Hematopoietic multipotent progenitor cell treated with erythropoietin and hydrocortisone succinate and interleukin-3 and kit ligand, for 6 days (in vitro differentiated cells): ENCODE data around the gene BRAT1.
"Not testable (repeated sequence)": the region's sequence is repeated elsewhere in the genome, so short reads cannot be mapped to it uniquely, and the experiment has no call there.

Source experiments
- DNase-seq: peaks from one replicate; pipeline ENCODE4 v3.0.0-alpha.2; 2015

BRAT1 gene

DNA sequence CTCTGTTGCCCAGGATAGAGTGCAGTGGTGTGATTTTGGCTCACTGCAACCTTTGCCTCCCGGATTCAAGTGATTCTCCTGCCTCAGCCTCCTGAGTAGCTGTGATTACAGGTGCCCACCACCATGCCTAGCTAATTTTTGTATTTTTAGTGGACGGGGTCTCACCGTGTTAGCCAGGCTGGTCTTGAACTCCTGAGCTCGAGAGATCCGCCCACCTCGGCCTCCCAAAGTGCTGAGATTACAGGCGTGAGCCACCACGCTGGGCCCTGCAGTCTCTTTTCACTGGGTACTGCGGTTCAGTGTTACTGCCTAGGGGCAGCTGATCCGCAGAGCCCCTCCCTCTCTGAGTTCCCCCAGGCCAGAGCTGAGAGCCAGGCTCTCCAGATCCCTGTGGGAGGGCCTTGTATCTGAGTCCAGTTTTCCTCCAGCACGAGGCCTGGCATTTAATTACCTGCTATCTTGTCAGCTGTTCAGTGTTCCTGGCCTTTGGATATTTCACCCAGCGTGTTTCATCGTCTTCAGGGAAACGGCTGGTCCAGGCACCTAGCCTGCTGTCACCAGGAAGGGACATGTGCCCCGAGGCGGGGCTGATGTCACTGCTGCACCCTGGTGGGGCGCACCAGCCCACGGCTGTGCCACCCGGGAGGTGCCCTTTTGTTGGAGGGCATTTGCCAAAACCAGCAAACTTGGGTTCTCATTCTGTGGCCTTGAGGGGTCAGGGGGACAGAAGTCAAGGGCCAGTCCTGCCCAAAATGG, 19.3 kb downstream of the BRAT1 start:
- DNase-seq = not testable (repeated sequence)

DNA sequence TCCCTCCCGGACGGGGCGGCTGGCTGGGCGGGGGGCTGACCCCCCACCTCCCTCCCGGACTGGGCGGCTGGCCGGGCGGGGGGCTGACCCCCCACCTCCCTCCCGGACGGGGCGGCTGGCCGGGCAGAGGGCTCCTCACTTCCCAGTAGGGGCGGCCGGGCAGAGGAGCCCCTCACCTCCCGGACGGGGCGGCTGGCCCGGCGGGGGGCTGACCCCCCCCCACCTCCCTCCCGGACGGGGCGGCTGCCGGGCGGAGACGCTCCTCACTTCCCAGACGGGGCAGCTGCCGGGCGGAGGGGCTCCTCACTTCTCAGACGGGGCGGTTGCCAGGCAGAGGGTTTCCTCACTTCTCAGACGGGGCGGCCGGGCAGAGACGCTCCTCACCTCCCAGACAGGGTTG, 21.1 kb downstream of the BRAT1 start:
- DNase-seq = not testable (repeated sequence)

DNA sequence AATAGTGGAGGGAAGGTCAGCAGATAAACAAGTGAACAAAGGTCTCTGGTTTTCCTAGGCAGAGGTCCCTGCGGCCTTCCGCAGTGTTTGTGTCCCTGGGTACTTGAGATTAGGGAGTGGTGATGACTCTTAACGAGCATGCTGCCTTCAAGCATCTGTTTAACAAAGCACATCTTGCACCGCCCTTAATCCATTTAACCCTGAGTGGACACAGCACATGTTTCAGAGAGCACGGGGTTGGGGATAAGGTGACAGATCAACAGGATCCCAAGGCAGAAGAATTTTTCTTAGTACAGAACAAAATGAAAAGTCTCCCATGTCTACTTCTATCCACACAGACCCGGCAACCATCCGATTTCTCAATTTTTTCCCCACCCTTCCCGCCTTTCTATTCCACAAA, 21.8 kb downstream of the BRAT1 start:
- DNase-seq = not testable (repeated sequence)

DNA sequence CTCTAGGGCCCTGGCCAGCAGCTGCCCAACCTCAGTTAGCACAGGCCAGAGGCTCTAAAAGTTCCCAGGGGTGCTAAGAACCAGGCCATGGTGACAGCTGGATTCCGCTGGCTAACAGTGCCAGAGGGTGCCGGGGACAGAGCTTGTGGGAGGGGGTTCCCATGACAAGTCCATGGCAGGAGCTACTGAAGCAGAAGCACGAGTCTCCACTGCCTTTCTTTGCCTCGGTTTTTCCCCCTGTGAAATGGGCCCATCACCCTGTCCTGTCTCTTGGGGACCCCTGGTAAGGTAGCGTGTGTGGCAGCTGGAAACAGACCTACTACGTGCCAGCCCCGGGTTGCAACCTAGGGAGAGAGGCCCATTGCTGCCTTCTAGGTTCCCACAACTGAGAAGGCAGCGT, 22.5 kb downstream of the BRAT1 start:
- DNase-seq = not testable (repeated sequence)

DNA sequence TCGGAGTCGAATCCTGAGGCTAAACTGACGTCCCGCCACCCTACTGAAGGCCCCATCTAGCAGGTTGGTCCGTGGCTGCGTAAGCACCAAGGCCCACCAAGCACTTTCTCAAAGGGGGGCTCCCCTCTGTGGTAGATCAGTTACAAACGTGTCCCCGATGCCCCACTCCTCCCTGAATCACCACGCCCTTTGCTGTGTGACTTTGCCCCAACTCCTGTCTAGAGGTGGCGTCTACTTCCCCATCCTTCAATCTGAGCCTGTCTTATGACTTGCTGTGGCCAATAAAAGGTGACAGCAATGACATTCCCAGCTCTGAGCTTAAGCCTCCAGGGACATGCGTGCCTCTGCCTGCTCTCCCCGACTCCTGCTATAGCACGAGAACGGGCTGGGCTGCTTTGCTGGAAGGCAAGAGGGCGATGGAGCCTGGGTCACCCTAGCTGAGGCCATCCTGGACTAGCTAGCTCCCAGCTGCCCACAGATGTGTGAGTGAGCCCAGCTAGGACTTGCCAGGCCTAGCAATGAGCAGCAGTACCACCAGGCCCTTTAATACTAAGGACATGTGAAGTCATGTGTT, 23.0 kb downstream of the BRAT1 start:
- not testable (repeated sequence) for DNase-seq

DNA sequence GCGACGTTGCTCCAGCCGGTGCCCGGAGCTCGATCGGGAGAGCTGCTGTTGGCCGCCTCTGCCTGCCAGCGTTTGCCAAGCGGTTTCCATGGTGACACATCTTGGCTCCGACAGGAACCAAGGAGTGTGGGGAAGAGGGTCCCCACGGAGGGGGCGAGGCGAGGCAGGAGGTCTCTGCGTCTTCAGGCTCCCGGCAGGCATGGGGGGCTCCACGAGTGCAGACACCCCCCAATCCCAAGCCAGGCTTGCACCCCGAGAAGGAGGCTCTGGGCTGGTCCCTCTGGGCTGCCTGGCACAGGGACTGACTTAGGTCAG, 23.6 kb downstream of the BRAT1 start:
- DNase-seq = not testable (repeated sequence)

DNA sequence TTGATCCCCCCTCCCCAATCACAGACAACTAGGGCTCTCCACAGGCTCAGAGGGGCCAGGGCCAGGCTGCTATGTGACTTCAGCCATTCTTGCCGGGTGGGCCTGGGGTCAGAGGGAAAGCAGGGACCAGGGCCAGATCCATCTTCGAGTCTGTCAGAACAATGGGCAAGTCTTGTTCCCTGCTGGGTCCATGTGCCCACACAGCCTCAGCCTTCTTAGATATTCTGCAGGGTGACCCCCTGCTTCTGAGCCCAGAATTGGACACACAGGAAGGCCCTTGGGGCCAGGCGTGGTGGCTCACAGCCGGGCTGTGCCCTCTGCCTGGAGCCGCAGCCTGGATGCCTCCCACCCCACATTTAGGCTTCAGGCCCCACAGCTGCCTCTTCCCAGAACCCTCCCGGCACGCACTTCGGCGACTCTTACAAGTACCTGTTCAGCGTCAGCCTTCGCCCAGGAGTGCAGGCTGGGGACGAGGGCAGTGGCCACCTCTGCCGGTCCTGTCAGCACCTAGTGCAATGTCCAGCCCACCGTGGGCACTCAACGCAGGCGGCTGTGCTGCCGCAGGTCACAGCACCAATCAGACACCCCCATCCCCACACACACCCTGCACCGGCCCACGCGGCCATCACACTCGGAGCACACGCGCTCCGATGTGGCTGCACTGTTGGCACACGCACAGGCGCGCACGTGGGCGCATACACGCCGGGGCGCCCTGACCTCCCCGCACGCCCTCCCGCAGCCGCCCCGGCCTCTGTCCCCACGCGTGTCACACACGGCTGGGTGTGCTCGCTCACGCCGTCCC, 24.1 kb downstream of the BRAT1 start:
- DNase-seq = not testable (repeated sequence)

DNA sequence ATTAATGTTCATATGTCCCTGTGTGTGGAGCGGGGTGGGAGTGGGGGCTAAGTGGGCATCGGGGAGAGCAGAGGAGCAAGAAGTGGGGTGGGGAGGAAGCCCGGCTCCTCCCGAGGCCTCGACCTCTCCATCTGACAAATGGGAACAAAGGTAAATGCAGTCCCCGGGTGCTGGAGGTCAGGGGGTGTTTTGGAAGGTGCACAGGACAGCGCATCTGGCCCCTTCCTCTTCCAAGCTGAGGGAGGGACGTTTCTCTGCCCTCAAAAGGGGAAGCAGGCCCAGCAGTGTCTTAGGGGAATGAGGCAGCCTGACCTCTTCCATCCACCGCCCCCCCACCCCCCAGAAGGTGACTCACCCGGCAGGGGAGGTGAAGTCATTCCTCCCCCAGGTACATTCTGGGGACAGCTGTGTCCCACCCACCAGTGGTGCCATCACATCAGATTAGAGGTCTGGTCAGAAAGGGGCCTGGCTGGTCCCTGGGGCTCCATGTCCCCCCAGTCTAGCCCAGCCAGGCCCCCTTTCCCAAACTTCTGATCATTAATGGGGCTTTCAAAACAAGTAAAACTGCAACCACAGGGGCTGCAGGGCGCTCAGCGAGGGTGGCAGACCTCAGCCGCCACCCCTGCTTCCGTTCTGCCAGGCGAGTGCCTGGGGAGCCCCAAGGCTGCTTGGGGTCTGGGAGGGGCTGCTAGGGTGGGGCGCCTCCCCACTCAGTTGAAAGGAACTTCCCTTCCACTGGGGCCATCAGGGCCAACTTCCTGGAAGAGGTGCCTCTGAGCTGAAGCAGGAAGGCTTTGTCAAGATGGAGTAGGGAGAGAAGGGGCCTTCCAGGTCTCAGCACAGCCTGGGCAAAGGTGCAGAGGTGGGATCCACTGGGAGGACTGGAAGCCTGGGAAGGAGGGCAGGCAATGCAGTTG, 25.0 kb downstream of the BRAT1 start:
- DNase-seq = peak; percentile 72

DNA sequence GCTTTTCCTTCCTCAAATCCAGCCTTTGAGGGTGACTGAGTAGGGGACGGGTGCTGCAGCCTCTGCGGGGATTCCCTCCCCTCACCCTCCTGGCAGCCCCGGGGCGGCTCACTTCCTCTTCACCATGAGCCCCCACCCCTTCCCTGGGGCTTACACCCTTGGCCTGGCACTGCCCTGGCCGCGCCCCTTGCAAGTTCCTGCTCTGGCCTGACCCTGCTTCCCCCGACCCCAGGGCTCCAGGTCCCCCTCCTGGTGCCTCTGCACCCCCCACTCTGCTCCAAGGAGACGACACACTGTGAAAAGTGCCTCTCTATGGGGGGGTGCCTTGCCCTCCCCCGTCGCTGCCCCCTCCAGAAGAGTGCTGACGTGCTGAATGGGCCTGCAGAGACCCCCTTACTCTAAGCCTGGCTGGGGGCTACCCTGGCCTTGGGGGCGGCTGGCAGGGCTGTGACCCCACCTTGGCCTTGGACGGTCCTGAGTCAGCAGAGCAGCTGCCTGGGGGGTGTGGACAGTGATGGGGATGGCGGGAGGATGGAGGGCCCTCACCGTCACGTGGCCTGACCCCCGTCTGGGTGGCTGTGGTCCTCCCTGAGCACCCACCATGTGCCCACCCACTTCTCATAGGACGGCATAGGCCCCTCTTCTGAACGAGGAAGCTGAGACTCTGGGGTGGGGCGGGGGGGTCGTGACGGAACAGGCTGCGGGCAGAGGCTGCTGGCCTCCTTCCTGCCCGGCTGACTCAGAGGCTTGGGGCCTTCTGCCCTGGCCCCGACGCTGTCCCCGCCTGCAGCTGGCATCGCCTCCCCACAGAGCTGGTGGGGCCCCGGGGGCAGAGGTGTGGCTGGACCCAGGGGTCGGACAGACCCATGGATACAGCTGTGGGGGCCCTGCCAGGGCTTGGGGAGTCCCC, 25.9 kb downstream of the BRAT1 start:
- DNase-seq = peak; percentile 67

DNA sequence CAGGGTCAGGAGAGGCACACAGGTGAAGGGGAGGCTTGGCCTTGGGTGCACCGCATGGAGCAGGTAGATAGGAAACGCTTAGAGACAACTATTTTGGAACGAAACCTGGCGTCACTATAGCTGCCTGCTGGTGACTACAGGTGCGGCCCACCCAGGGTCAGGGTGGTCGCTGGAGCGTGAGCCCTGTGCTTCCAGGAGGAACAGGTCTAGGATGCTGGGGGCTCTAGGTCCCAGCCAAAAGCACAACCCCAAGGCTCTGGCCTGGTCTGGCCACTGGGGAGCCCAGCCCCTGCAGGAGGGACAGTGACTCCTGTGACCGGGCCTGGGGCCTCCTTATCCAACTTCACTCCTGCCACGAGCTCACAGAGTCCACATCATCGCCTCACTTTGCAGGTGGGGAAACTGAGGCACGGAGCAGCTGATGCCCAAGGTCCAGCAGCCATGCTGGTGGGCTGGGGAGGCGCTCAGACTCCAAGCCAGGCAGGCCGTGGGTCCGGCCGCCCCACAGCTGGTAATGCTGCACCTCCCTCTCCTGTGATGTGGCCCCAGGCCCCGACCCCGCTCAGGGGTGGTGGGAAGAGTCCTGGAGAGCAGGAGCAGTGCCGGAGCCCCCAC, 26.7 kb downstream of the BRAT1 start:
- no peak for DNase-seq

DNA sequence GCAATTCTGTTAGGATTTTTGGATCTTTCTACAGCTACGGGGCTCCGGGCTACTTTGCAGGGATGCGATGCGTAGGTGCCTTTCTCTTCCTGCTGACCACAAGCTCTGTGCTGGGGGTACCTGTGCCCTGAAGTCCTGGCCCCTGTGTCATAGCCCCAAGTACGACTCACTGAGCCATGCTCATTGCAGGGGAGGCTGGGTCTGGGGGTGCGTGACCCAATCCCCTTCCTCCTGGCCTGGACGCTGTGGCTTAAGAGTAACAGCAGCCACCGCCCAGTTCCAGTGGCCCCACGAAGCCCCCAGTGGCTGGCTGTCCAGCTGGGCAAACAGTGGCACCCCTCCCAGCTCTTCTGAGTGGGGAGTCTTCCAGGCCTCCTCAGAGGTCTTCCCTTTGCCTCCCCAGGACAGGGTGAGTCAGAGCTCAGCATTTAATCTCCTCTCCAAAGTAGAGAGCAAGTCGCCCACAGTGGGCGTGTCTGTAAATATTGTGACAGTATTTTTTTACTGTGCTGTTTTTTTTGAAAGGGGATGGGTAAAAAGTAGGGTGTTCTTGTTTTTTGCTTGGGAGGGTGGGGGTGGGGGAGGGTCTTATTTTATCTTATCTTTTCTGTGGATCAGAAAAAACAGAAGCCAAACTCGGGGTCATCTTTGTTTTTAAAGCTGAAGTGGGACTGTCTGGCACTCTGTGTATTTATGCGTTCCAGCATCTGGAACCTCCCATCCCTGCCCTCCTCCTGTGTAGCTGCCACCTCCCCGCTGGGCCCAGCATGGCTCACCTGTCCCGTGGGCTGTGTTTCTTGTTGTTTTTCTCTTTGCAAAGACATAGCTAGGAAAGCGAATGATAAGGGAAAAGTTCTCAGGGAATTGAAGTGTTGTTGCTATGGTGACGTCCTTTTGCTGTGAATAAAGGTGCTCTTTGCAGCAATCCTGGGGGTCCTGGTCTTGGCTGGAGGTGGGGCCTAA, 27.5 kb downstream of the BRAT1 start:
- peak; percentile 79 for DNase-seq

DNA sequence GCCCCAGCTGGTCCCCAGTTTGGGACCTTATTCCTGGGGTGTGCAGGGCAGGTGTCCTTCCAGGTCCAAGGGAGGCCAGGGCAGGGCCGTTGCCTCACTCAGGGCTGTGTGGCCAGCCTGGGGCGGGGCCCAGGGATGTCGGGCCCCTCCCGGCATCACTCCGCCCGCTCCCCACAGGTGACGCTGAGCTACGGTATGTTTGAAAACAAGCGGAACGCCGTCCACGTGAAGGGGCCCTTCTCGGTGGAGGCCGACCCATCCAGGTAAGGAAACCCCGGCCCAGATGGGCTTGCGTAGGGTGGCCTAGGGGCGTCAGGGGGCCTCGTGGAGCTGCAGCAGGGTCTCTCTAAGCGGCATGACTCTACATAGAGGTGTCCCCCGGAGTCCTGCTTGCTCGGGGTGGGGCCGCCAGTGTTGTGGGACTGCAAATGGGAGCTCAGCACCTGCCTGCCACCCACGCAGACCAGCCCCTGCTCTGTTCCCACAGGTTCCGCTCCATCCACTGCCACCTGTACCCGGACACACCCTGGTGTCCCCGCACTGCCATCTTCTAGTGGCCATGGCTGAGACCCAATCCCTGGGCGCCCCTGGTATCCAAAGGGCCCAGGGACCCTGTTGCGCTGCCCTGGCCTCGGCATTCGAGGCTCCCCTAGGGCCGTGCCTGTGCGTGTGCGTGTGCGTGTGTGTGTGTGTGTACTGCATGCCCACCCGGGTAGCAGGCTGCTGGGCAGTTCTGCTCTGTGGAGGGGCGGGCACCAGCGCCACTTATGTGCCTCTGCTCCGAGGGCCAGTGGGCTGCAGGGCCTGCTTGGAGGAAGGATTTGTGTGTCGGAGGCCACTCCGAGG, 28.4 kb downstream of the BRAT1 start:
- no peak for DNase-seq

DNA sequence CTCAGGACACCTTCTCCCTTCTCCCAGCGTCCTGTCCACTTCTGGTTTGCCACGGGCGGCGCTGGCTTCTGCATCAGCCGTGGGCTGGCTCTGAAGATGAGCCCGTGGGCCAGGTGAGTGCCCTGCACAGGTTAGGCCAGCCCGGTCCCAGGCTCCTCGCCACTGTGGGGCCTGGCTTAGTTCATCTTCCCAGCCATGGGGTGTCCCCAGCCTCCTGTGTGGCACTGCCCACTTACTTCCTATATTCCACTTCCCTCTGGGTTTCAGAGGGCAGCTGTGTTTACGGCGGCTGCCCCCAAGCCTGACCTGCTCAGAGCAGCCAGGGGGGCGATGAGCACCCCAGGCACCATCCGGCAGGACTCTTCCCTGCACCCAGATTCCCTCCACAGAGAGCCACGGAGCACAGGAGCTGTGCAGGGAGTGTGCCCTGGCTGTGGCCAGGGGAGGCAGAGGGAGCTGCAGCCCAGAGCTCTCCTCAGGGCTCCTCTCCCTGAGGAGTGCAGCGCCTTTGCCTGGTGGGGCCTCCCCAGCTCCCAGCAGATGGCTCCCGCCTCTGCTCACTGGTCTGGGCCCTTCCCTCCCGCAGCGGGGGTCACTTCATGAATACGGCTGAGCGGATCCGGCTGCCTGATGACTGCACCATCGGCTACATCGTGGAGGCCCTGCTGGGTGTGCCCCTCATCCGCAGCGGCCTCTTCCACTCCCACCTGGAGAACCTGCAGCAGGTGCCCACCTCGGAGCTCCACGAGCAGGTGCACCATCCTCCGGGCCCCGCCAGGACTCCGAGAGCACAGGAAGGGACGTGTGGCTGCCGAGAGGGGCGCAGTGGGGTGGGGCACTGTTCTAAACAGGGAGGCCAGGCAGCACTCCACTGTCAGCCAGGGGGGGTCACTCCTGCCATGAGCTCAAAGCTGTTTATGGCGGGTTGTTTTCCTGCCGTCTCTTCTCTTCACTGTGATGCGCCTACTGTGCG, 29.4 kb downstream of the BRAT1 start:
- DNase-seq = no peak

DNA sequence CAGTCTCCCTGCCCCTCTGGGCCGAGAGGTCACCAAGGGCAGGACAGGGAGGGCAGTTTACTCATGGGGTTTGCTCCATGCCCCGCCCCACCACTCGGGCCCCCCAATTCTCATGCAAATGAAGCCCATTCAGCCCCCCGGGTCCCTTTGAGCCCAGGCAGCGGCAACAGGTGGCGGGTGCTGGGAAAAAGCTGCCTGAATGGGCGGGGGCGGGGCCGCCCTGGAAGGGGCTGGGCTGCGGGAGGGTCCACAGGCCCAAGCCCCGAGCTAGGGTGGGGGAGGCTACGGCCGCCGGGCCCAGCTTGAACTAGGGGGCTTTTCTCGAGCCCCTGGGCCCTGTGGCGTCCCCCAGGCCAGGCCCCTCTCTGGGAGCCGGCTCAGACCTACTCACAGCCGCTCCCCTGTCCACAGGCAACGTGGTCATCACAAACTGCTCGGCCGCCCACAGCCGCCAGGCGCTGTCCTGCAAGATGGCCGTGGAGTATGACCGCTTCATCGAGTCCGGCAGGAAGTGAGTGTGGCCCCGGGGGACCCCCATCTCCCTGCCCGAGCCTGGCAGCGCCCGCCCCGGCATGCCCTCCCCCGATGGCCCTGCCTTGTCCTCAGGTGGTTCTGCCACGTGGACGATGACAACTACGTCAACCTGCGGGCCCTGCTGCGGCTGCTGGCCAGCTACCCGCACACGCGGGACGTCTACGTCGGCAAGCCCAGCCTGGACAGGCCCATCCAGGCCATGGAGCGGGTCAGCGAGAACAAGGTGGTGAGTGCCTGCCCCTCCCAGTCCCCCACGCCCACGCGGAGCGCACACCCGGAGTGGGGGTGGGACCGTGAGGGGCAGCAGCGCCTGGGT, 30.3 kb downstream of the BRAT1 start:
- DNase-seq = no peak

DNA sequence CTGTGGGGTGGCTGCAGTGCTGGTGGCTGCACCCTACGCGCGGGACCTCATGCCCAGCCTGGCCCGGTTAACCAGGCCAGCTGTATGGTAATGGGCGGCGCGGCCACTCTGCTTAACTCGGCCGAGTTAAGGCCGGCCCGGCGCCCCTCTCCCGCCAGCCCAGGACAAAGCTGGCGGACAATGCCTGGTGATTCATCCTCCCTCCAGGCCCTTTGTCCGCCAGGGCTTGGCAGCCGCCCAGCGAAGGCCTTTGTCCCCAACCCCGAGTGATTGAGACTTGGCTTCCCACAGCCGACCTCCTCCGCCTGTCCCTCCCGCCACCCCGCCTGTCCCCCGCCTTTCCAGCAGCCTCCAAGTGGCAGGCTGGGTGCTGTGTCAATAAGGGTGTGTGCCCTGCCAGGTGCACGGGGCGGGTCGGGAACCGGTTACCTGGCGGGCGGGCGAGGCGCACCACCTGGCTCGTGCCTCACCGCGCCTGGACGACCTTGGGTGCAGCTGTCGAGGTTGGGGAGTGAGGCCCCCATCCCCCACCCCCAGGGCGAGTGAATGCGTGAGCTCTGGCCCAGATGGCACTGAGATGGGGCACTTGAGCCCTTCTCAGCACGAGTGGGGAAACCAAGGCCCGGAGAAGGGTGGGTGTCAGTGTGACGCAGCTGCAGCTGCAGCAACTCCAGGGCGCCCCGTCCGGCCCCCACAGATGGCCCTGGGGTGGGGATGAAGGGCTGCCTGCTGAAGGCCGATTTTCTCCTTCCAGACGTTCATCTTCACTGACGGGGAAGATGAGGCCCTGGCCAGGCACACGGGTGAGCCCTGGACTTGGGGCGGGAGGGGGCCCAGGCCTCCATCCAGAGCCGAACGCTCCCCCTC, 31.1 kb downstream of the BRAT1 start:
- DNase-seq = no peak

DNA sequence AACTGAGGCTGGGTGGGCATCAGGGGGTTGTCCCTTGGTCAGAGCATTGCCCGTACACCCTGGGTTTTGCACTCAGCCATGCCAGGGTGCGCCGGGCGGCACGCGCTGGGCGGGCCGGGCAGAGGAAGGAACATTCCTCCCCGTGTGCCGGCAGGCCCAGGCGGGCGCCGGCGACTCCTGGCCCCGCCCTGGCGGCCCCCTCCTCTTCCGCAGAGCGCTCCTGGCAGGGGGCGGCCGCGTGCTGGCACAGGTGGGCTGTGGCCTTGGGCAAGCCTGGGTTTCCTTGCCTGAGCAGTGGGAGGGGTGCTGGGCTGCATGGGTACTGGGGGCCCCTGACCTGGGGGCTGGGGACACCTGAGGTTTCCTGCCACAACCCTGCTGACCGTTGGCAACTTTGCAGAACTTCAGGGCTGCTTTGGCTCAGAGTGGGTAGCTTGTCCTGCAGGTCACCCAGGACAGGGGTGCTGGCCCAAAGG, 31.8 kb downstream of the BRAT1 start:
- no peak for DNase-seq
